ENCODE data around the gene NLK. TPM values are rescaled to one million over a fixed set of nuclear protein-coding genes. Genes with fewer than 3 reads are reported as not detected.
"Not testable (repeated sequence)": the region's sequence is repeated elsewhere in the genome, so short reads cannot be mapped to it uniquely, and the experiment has no call there.

Gene NLK
- total RNA-seq, 1 experiment from 2014 or later: 14.6 TPM

- H3K27ac Mint-ChIP-seq (ENCODE audit: low read depth, unreplicated experiment): peak overlapping the region; percentile 94
- DNase-seq (ENCODE audit: unreplicated experiment): no peak
- no TSS peak for BruUV-seq (replicated peaks)
- H3K36me3 Mint-ChIP-seq (ENCODE audit: insufficient read depth, unreplicated experiment): peaks cover under 1% of the 10 kb centered on the region
- intact Hi-C loops (cut with micrococcal nuclease): no loop called here
- ChIA-PET POLR2A (interaction anchor here (0.5 to 1.4 kb wide), 3 partner anchors 12 to 119 kb away, joined by 3 to 5 read pairs (median 4); no protein-coding TSS in a partner anchor), CTCF (interaction anchor here (0.5 to 9.6 kb wide), 3 partner anchors 92 to 275 kb away, joined by 3 to 85 read pairs (median 3); partner anchors contain the start of gene TMEM97)
- H3K4me1 Mint-ChIP-seq (ENCODE audit: insufficient read depth, unreplicated experiment): peaks cover 8% of the 10 kb centered on the region
- H3K27me3 Mint-ChIP-seq (ENCODE audit: insufficient read depth, unreplicated experiment): no peaks in the 10 kb centered on the region
- TF ChIP-seq CTCF (IDR thresholded peaks at IDR 0.05; ENCODE audit: unreplicated experiment): peak; percentile 23
- no peaks in the 10 kb centered on the region for H3K9me3 Mint-ChIP-seq (ENCODE audit: unreplicated experiment)
- H3K4me3 Mint-ChIP-seq (ENCODE audit: unreplicated experiment): peak overlapping the region; percentile 88
Measured at GRCh38 chr17:28228109-28228840, 185.8 kb downstream of the NLK start.

- intact Hi-C loops (cut with micrococcal nuclease): no loop called here
Measured at GRCh38 chr17:28228986-28229729, 186.7 kb downstream of the NLK start.

GRCh38 chr17:28230011-28230410 is 187.5 kb downstream of the NLK start:
- peaks cover 4% of the 10 kb centered on the region for H3K36me3 Mint-ChIP-seq (ENCODE audit: insufficient read depth, unreplicated experiment)
- H3K27ac Mint-ChIP-seq (ENCODE audit: low read depth, unreplicated experiment): no peak overlapping the region
- no peaks in the 10 kb centered on the region for H3K9me3 Mint-ChIP-seq (ENCODE audit: unreplicated experiment)
- CTCF ChIA-PET: interaction anchor here (0.6 to 9.6 kb wide), 10 partner anchors 19 to 311 kb away, joined by 3 to 85 read pairs (median 4); partner anchors contain the start of gene TMEM97
- intact Hi-C loops (cut with micrococcal nuclease): loop anchor here (5.0 kb wide), 3 partner anchors 107 to 312 kb away; partner anchors contain the start of genes IFT20 and TNFAIP1
- no TSS peak for BruUV-seq (replicated peaks)
- H3K4me1 Mint-ChIP-seq (ENCODE audit: insufficient read depth, unreplicated experiment): peaks cover 14% of the 10 kb centered on the region
- no peak overlapping the region for H3K4me3 Mint-ChIP-seq (ENCODE audit: unreplicated experiment)
- POLR2A ChIA-PET: interaction anchor here (0.7 to 1.2 kb wide), 4 partner anchors 9 to 128 kb away, joined by 3 to 4 read pairs (median 3); partner anchors contain the start of gene POLDIP2
- no peak for DNase-seq (ENCODE audit: unreplicated experiment)
- TF ChIP-seq CTCF (IDR thresholded peaks at IDR 0.05; ENCODE audit: unreplicated experiment): no peak
- H3K27me3 Mint-ChIP-seq (ENCODE audit: insufficient read depth, unreplicated experiment): no peaks in the 10 kb centered on the region

More at GRCh38 chr17:28228986-28229729, 186.7 kb downstream of the NLK start:
- Mint-ChIP-seq H3K4me3 (ENCODE audit: unreplicated experiment) (peak overlapping the region; percentile 88), H3K4me1 (ENCODE audit: insufficient read depth, unreplicated experiment) (peaks cover 14% of the 10 kb centered on the region), H3K27me3 (ENCODE audit: insufficient read depth, unreplicated experiment) (no peaks in the 10 kb centered on the region), H3K27ac (ENCODE audit: low read depth, unreplicated experiment) (no peak overlapping the region), H3K9me3 (ENCODE audit: unreplicated experiment) (no peaks in the 10 kb centered on the region), H3K36me3 (ENCODE audit: insufficient read depth, unreplicated experiment) (peaks cover 4% of the 10 kb centered on the region)
- ChIA-PET POLR2A (interaction anchor here (0.7 to 1.2 kb wide), 4 partner anchors 10 to 128 kb away, joined by 3 to 4 read pairs (median 3); partner anchors contain the start of gene POLDIP2), CTCF (interaction anchor here (0.7 to 9.6 kb wide), 4 partner anchors 91 to 312 kb away, joined by 3 to 85 read pairs (median 4); partner anchors contain the start of gene TMEM97)
- TF ChIP-seq CTCF (IDR thresholded peaks at IDR 0.05; ENCODE audit: unreplicated experiment): no peak
- BruUV-seq (replicated peaks): no TSS peak
- DNase-seq (ENCODE audit: unreplicated experiment): no peak

GRCh38 chr17:28230607-28231006 is 188.1 kb downstream of the NLK start:
- not testable (repeated sequence) for H3K36me3 Mint-ChIP-seq (ENCODE audit: insufficient read depth, unreplicated experiment); H3K9me3 Mint-ChIP-seq (ENCODE audit: unreplicated experiment); H3K4me3 Mint-ChIP-seq (ENCODE audit: unreplicated experiment); H3K27me3 Mint-ChIP-seq (ENCODE audit: insufficient read depth, unreplicated experiment); H3K27ac Mint-ChIP-seq (ENCODE audit: low read depth, unreplicated experiment); DNase-seq (ENCODE audit: unreplicated experiment); BruUV-seq (replicated peaks)
- peaks cover 14% of the 10 kb centered on the region for H3K4me1 Mint-ChIP-seq (ENCODE audit: insufficient read depth, unreplicated experiment)
- intact Hi-C loops (cut with micrococcal nuclease): loop anchor here (5.0 kb wide), 3 partner anchors 107 to 312 kb away; partner anchors contain the start of genes IFT20 and TNFAIP1
- POLR2A ChIA-PET: interaction anchor here (0.7 kb wide), 1 partner anchor 116 kb away, joined by 3 read pairs; no protein-coding TSS in a partner anchor
- CTCF ChIA-PET: interaction anchor here (0.6 to 9.6 kb wide), 13 partner anchors 17 to 254 kb away, joined by 3 to 85 read pairs (median 3); partner anchors contain the start of genes IFT20, POLDIP2, TMEM97 and TNFAIP1

GRCh38 chr17:28231624-28232023 is 189.1 kb downstream of the NLK start:
- H3K27me3 Mint-ChIP-seq (ENCODE audit: insufficient read depth, unreplicated experiment); H3K9me3 Mint-ChIP-seq (ENCODE audit: unreplicated experiment); H3K36me3 Mint-ChIP-seq (ENCODE audit: insufficient read depth, unreplicated experiment); H3K27ac Mint-ChIP-seq (ENCODE audit: low read depth, unreplicated experiment); DNase-seq (ENCODE audit: unreplicated experiment); H3K4me3 Mint-ChIP-seq (ENCODE audit: unreplicated experiment); BruUV-seq (replicated peaks): not testable (repeated sequence)
- POLR2A ChIA-PET: interaction anchor here (1.1 kb wide), 1 partner anchor 46 kb away, joined by 4 read pairs; no protein-coding TSS in a partner anchor
- H3K4me1 Mint-ChIP-seq (ENCODE audit: insufficient read depth, unreplicated experiment): peaks cover 14% of the 10 kb centered on the region
- intact Hi-C loops (cut with micrococcal nuclease): loop anchor here (5.0 kb wide), 3 partner anchors 106 to 311 kb away; partner anchors contain the start of genes IFT20 and TNFAIP1
- CTCF ChIA-PET: interaction anchor here (0.6 to 9.6 kb wide), 16 partner anchors 10 to 262 kb away, joined by 3 to 85 read pairs (median 4); partner anchors contain the start of genes IFT20, POLDIP2, TMEM97 and TNFAIP1

All from MCF 10A (cell line).